Kidney (tissue), 14 donors: ENCODE measurements around the gene MAGEB17. TPM values are rescaled to one million over a fixed set of nuclear protein-coding genes. Genes with fewer than 3 reads are reported as not detected.

Experiments
- DNase-seq, 5 donors: peaks; one replicate each; pipeline ENCODE4 v3.0.0-alpha.2; 2013 to 2020
- FAIRE-seq: peaks from 2 replicates; lab custom pipeline; 2012; peaks lifted over from hg19 to GRCh38; lab: Jason Lieb, UNC
- H3K27ac ChIP-seq, 2 donors: one replicate each; pipeline ENCODE4 v1.7.0; 2013; ENCODE audit warnings: low read depth in 2 of 2, low read length in 2 of 2, inconsistent platforms in 1 of 2
- H3K27me3 ChIP-seq: one replicate; pipeline ENCODE4 v1.7.1; 2013; ENCODE audit warnings: low read length, inconsistent platforms; ENCODE audit not compliant: control insufficient read depth, insufficient read depth
- H3K36me3 ChIP-seq, 3 donors: one replicate each; pipeline versions ENCODE4 v1.7.0 to v1.7.1; 2013; ENCODE audit warnings: low read length in 3 of 3, control low read depth in 1 of 3, inconsistent platforms in 1 of 3; ENCODE audit not compliant: insufficient read depth in 3 of 3, control insufficient read depth in 2 of 3
- H3K4me1 ChIP-seq, 3 donors: one replicate each; pipeline versions ENCODE4 v1.7.0 to v1.7.1; 2013; ENCODE audit warnings: low read length in 3 of 3, inconsistent platforms in 1 of 3, low read depth in 1 of 3; ENCODE audit not compliant: control insufficient read depth in 2 of 3, insufficient read depth in 2 of 3
- H3K4me3 ChIP-seq, 3 donors: one replicate each; pipeline versions ENCODE4 v1.7.0 to v1.8.1; 2013; ENCODE audit warnings: low read length in 3 of 3, control low read depth in 1 of 3, inconsistent platforms in 1 of 3
- H3K9ac ChIP-seq, 3 donors: one replicate each; pipeline versions ENCODE4 v1.7.0 to v1.7.1; 2013; ENCODE audit warnings: low read length in 3 of 3, control low read depth in 1 of 3, inconsistent platforms in 1 of 3
- H3K9me3 ChIP-seq, 3 donors: one replicate each; pipeline versions ENCODE4 v1.7.0 to v1.7.1; 2013; ENCODE audit warnings: low read length in 3 of 3, control low read depth in 1 of 3, inconsistent platforms in 1 of 3; ENCODE audit not compliant: control insufficient read depth in 2 of 3, insufficient read depth in 1 of 3
- intact Hi-C: fragments of 100-400 bp; cut with DNase I; formaldehyde crosslinking; loops from one replicate; pipeline ENCODE4 v1.11.1; 2022
- polyA plus RNA-seq: library from polyadenylated mRNA; stranded (reverse); fragments of 350-450 nt; fragmentation: Illumina TruSeq; extraction: RNeasy Lipid Tissue Mini Kit (QIAGEN cat#74804); gene quantifications from one replicate; pipeline ENCODE4 v1.2.3, GENCODE V29; 2014; ENCODE audit warnings: low read depth, low replicate concordance; ENCODE audit not compliant: insufficient read depth
- total RNA-seq: library from RNA; stranded (reverse); fragmentation: NEBNext Ultra II Directional; extraction: Animal tissue kit (Norgen Biotek cat#: 25700); gene quantifications from one replicate; pipeline ENCODE4 v1.2.1, GENCODE V29; 2021
- TF ChIP-seq, protein P1 (sequence below): IDR thresholded peaks from 3 replicates; pipeline ENCODE4 v1.5.1; 2012; ENCODE audit warnings: mild to moderate bottlenecking, moderate library complexity, borderline replicate concordance; ENCODE audit not compliant: insufficient read depth; ENCODE audit errors: extremely low read depth
- donor health status: control.
- donor health status: control.
- donor health status: control.
- donor health status: control.
- donor health status: control.
- donor health status: DM: yes; HTN: yes; CAD: no.
- donor health status: Normal renal cell carcinoma (clear cell type).

The MAGEB17 gene
- total and polyA plus RNA-seq, 2 donors from 2014 or later, result not detected

GRCh38 chrX:16210061-16210460, 42.8 kb downstream of the MAGEB17 start:
- DNase-seq (no peak), FAIRE-seq (no peak)

DNA sequence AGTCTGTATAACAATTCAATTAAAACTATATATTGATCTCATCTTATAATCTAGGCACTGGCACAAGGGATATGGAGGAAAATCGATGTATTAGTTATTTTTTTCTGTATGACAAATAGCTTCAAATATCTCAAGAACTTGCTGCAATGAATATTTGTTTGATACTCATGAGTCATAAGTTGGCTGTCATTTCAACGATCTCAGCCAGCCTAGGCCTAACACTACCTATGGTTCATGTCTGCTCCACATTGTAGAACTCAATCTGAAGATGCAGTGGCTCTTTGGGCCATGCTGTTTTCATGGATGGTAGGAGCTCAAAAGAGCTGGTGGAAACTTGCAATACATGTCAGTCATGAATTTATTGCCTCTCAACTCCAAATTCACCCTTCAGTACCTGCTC, 44.7 kb downstream of the MAGEB17 start:
- FAIRE-seq (no peak), DNase-seq (no peak)
- Histone ChIP-seq H3K36me3 (no peaks in the 10 kb centered on the region), H3K4me3 (no peak overlapping the region), H3K9ac (no peak overlapping the region), H3K27me3 (peaks cover 2% of the 10 kb centered on the region), H3K9me3 (no peaks in the 10 kb centered on the region), H3K4me1 (no peaks in the 10 kb centered on the region), H3K27ac (no peak overlapping the region)
- TF ChIP-seq, protein P1, sequence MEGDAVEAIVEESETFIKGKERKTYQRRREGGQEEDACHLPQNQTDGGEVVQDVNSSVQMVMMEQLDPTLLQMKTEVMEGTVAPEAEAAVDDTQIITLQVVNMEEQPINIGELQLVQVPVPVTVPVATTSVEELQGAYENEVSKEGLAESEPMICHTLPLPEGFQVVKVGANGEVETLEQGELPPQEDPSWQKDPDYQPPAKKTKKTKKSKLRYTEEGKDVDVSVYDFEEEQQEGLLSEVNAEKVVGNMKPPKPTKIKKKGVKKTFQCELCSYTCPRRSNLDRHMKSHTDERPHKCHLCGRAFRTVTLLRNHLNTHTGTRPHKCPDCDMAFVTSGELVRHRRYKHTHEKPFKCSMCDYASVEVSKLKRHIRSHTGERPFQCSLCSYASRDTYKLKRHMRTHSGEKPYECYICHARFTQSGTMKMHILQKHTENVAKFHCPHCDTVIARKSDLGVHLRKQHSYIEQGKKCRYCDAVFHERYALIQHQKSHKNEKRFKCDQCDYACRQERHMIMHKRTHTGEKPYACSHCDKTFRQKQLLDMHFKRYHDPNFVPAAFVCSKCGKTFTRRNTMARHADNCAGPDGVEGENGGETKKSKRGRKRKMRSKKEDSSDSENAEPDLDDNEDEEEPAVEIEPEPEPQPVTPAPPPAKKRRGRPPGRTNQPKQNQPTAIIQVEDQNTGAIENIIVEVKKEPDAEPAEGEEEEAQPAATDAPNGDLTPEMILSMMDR, result no peak
- intact Hi-C loops, result no loop called here

More at GRCh38 chrX:16210061-16210460, 42.8 kb downstream of the MAGEB17 start:
- peaks cover 2% of the 10 kb centered on the region for H3K27me3 ChIP-seq
- H3K9ac ChIP-seq, result no peak overlapping the region
- H3K4me3 ChIP-seq, result no peak overlapping the region
- H3K27ac ChIP-seq, result no peak overlapping the region
- no peaks in the 10 kb centered on the region for H3K9me3 ChIP-seq
- TF ChIP-seq, protein P1, result no peak
- intact Hi-C loops, result no loop called here
- H3K36me3 ChIP-seq, result no peaks in the 10 kb centered on the region
- H3K4me1 ChIP-seq, result no peaks in the 10 kb centered on the region

DNA sequence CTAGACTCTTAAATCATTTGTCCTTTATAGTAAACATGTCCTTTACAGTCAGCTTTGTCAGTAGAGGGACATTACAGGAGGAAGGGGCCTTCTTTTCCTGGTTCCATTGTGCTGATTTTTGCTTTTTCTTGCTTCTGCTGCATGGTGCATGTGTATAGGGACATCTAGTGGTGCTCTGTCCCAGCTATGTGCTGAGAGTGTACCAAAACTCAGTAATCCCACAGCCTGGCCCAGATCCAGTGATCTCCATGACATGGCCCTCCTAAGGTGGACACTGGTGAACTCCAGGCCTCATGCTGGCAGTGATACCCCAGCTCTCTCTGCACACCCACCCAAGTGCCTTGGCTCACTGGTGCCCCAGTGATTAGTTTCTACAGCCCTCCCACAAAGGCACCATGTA, 45.2 kb downstream of the MAGEB17 start:
- Histone ChIP-seq H3K27me3 (peaks cover 2% of the 10 kb centered on the region), H3K4me1 (no peaks in the 10 kb centered on the region), H3K4me3 (no peak overlapping the region), H3K9me3 (no peaks in the 10 kb centered on the region), H3K36me3 (no peaks in the 10 kb centered on the region), H3K27ac (no peak overlapping the region), H3K9ac (no peak overlapping the region)
- TF ChIP-seq, protein P1, result no peak
- no peak for FAIRE-seq
- intact Hi-C loops, result no loop called here
- no peak for DNase-seq

GRCh38 chrX:16213961-16214360, 46.7 kb downstream of the MAGEB17 start:
- peaks cover 2% of the 10 kb centered on the region for H3K27me3 ChIP-seq
- H3K36me3 ChIP-seq, result no peaks in the 10 kb centered on the region
- H3K4me3 ChIP-seq, result no peak overlapping the region
- H3K4me1 ChIP-seq, result no peaks in the 10 kb centered on the region
- DNase-seq, result peak in 1 of 5 donors; percentile 4
- no peaks in the 10 kb centered on the region for H3K9me3 ChIP-seq
- TF ChIP-seq, protein P1, result no peak
- intact Hi-C loops, result no loop called here
- H3K27ac ChIP-seq, result no peak overlapping the region
- FAIRE-seq, result no peak
- H3K9ac ChIP-seq, result no peak overlapping the region
